ENCODE results near the gene SPTB. TPM values are rescaled to one million over a fixed set of nuclear protein-coding genes. Genes with fewer than 3 reads are reported as not detected.

Gene SPTB
- total RNA-seq, 1 donor from 2014 or later: 1.8 TPM

- H3K4me3 ChIP-seq (ENCODE audit: low read depth, low read length): no peak overlapping the region
- no peak for DNase-seq (ENCODE audit: low read depth)
- no peak for TF ChIP-seq CTCF (conservative IDR thresholded peaks at IDR 0.05; ENCODE audit: low read depth, low read length)
Measured at GRCh38 chr14:64758025-64758521, 121.6 kb downstream of the SPTB start.

GRCh38 chr14:64757601-64758000, 122.1 kb downstream of the SPTB start:
- TF ChIP-seq CTCF (conservative IDR thresholded peaks at IDR 0.05; ENCODE audit: low read depth, low read length): no peak
- no peak for DNase-seq (ENCODE audit: low read depth)
- no peak overlapping the region for H3K4me3 ChIP-seq (ENCODE audit: low read depth, low read length)

GRCh38 chr14:64756712-64757111, 123.0 kb downstream of the SPTB start:
- TF ChIP-seq CTCF (conservative IDR thresholded peaks at IDR 0.05; ENCODE audit: low read depth, low read length): no peak
- DNase-seq (ENCODE audit: low read depth): no peak
- H3K4me3 ChIP-seq (ENCODE audit: low read depth, low read length): no peak overlapping the region

- DNase-seq (ENCODE audit: low read depth): no peak
- H3K4me3 ChIP-seq (ENCODE audit: low read depth, low read length): no peak overlapping the region
- TF ChIP-seq CTCF (conservative IDR thresholded peaks at IDR 0.05; ENCODE audit: low read depth, low read length): no peak
Measured at GRCh38 chr14:64755781-64756221, 123.9 kb downstream of the SPTB start.

GRCh38 chr14:64754685-64755084, 125.0 kb downstream of the SPTB start:
- DNase-seq (ENCODE audit: low read depth): no peak
- no peak overlapping the region for H3K4me3 ChIP-seq (ENCODE audit: low read depth, low read length)
- TF ChIP-seq CTCF (conservative IDR thresholded peaks at IDR 0.05; ENCODE audit: low read depth, low read length): no peak

- no peak for DNase-seq (ENCODE audit: low read depth)
- no peak overlapping the region for H3K4me3 ChIP-seq (ENCODE audit: low read depth, low read length)
- no peak for TF ChIP-seq CTCF (conservative IDR thresholded peaks at IDR 0.05; ENCODE audit: low read depth, low read length)
Measured at GRCh38 chr14:64753999-64754398, 125.7 kb downstream of the SPTB start.

- H3K4me3 ChIP-seq (ENCODE audit: low read depth, low read length): no peak overlapping the region
- TF ChIP-seq CTCF (conservative IDR thresholded peaks at IDR 0.05; ENCODE audit: low read depth, low read length): no peak
- no peak for DNase-seq (ENCODE audit: low read depth)
Measured at GRCh38 chr14:64753374-64753773, 126.3 kb downstream of the SPTB start.
